HFFc6 (cell line): ENCODE measurements around the gene TENM3. TPM values are rescaled to one million over a fixed set of nuclear protein-coding genes. Genes with fewer than 3 reads are reported as not detected.

Experiments
- DNase-seq: peaks from one replicate; pipeline ENCODE4 v3.0.0-alpha.2; 2018
- H3K27ac Mint-ChIP-seq: 2 replicates; pipeline ENCODE4 v1.8.0; 2020; ENCODE audit warnings: mild to moderate bottlenecking, mixed read lengths
- H3K27me3 Mint-ChIP-seq: 2 replicates; pipeline ENCODE4 v1.8.0; 2021; ENCODE audit warnings: mild to moderate bottlenecking, moderate library complexity, mixed read lengths; ENCODE audit not compliant: insufficient read depth
- H3K36me3 Mint-ChIP-seq: 2 replicates; pipeline ENCODE4 v1.8.0; 2021; ENCODE audit warnings: low read depth, mixed read lengths
- H3K4me1 Mint-ChIP-seq: 2 replicates; pipeline ENCODE4 v1.8.0; 2020; ENCODE audit warnings: low read depth, mixed read lengths
- H3K4me3 Mint-ChIP-seq: 2 replicates; pipeline ENCODE4 v1.8.0; 2020; ENCODE audit warnings: mild to moderate bottlenecking, moderate library complexity, mixed read lengths
- H3K9me3 Mint-ChIP-seq: 2 replicates; pipeline ENCODE4 v1.8.0; 2020; ENCODE audit warnings: mild to moderate bottlenecking, mixed read lengths
- total RNA-seq, 6 experiments: library from RNA; stranded (reverse); fragmentation: NEBNext Ultra II Directional; extraction: Animal tissue kit (Norgen Biotek cat#: 25700); gene quantifications; 2 replicates in 1 of 6; 3 replicates in 5 of 6; pipeline ENCODE4 v1.2.3, GENCODE V29; 2021
- TF ChIP-seq, protein P1 (sequence below): fragments of 200-600 bp; sonication (generic); IDR thresholded peaks from 2 replicates; pipeline ENCODE4 v1.5.0; 2021; ENCODE audit warnings: antibody characterized with exemption, mild to moderate bottlenecking

The TENM3 gene
- total RNA-seq, 6 experiments from 2014 or later = 31.1 to 52.1 (median 42.0) TPM

DNA sequence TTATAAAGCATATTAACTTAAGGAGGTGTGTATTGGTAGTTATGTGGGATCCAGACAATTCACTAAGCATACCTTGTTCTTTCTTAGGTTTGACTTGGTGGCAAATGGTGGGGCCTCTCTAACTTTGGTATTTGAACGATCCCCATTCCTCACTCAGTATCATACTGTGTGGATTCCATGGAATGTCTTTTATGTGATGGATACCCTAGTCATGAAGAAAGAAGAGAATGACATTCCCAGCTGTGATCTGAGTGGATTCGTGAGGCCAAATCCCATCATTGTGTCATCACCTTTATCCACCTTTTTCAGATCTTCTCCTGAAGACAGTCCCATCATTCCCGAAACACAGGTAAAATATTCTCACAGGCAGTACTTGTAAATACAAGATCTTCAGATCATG, 487.6 kb downstream of the TENM3 start:
- no peak for DNase-seq
- Mint-ChIP-seq H3K9me3 (no peaks in the 10 kb centered on the region), H3K27me3 (no peaks in the 10 kb centered on the region; the same call in 1 of the 2 replicates), H3K4me3 (no peak overlapping the region), H3K36me3 (peaks cover 33% of the 10 kb centered on the region), H3K27ac (no peak overlapping the region), H3K4me1 (peaks cover 8% of the 10 kb centered on the region)
- TF ChIP-seq, protein P1, sequence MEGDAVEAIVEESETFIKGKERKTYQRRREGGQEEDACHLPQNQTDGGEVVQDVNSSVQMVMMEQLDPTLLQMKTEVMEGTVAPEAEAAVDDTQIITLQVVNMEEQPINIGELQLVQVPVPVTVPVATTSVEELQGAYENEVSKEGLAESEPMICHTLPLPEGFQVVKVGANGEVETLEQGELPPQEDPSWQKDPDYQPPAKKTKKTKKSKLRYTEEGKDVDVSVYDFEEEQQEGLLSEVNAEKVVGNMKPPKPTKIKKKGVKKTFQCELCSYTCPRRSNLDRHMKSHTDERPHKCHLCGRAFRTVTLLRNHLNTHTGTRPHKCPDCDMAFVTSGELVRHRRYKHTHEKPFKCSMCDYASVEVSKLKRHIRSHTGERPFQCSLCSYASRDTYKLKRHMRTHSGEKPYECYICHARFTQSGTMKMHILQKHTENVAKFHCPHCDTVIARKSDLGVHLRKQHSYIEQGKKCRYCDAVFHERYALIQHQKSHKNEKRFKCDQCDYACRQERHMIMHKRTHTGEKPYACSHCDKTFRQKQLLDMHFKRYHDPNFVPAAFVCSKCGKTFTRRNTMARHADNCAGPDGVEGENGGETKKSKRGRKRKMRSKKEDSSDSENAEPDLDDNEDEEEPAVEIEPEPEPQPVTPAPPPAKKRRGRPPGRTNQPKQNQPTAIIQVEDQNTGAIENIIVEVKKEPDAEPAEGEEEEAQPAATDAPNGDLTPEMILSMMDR = no peak

DNA sequence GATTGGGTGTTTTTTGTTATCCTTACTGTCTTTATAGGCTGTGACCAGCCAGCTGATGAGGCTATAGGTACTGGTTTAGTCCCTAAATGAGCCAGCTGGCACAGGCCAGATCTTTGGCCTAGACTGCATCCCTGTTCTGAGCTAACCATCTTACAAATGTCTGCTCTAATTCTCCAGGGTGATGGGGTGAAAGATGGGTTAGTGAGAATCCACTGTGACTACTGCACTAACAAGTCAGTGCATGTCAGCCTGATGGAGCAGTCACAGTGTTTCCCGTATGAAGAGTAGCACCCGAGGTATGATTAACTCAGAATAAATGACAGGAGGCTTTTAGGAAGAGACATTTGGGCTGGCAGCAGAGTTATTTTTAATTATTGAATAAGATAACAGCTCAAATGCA, 493.0 kb downstream of the TENM3 start:
- no peak overlapping the region for H3K4me3 Mint-ChIP-seq
- H3K36me3 Mint-ChIP-seq = peaks cover 27% of the 10 kb centered on the region
- no peak overlapping the region for H3K27ac Mint-ChIP-seq
- H3K4me1 Mint-ChIP-seq = peaks cover 33% of the 10 kb centered on the region
- TF ChIP-seq, protein P1 = no peak
- DNase-seq = no peak
- H3K9me3 Mint-ChIP-seq = no peaks in the 10 kb centered on the region
- H3K27me3 Mint-ChIP-seq = no peaks in the 10 kb centered on the region

DNA sequence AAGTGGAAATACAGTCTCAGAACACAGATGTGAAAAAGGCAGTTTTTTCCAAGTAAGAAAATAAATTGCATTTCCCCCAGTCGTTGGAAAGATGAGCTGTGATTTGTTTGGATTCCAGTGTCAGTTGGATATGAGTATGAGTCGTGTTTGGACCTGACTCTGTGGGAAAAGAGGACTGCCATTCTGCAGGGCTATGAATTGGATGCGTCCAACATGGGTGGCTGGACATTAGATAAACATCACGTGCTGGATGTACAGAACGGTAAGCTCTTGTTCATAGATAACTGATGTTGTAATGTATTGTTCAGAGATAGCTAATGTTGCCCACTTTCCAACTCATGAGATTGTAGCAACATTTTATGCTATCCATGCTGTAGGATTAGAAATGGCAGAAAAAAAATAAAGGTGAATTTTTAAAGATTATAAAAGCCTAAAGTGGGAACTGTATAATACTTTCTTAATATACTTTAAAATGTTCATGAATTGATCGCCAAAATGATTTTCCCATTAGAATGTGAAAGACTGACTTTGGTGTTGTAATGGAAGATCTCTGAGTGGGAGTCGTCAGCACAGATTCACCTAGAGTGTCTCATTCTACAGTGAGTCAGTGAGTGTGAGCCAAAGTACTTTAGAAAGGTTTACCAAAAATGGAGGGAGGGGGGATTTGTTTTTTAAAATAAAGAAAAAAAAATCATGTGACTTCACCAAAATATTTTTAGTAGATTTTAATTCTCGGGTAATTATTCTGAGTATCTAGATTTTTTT, 495.3 kb downstream of the TENM3 start:
- TF ChIP-seq, protein P1 = no peak
- H3K36me3 Mint-ChIP-seq = peaks cover 26% of the 10 kb centered on the region
- no peaks in the 10 kb centered on the region for H3K9me3 Mint-ChIP-seq
- H3K4me1 Mint-ChIP-seq = peaks cover 33% of the 10 kb centered on the region
- DNase-seq = peak; percentile 6
- H3K27ac Mint-ChIP-seq = no peak overlapping the region
- H3K27me3 Mint-ChIP-seq = no peaks in the 10 kb centered on the region
- no peak overlapping the region for H3K4me3 Mint-ChIP-seq

DNA sequence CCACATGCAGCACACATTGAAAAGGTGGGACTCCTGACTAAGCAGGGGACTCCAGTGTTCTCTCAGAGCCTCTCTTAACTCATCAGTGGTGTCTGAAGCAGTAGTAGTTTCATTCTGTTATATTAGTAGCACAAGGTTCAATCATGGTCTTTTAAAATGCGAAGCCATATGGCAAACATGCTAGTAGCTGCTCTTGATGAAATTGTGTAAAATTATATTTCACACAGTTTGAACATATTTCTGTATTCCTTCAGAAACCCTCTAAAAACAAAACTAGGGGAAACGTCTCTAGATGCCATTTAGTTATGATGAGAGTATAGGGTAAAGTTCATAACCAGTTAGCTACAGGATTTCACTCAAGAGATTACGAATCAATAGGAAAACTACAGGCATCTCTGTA, 497.1 kb downstream of the TENM3 start:
- TF ChIP-seq, protein P1 = no peak
- H3K27me3 Mint-ChIP-seq = no peaks in the 10 kb centered on the region
- H3K36me3 Mint-ChIP-seq = peaks cover 26% of the 10 kb centered on the region

DNA sequence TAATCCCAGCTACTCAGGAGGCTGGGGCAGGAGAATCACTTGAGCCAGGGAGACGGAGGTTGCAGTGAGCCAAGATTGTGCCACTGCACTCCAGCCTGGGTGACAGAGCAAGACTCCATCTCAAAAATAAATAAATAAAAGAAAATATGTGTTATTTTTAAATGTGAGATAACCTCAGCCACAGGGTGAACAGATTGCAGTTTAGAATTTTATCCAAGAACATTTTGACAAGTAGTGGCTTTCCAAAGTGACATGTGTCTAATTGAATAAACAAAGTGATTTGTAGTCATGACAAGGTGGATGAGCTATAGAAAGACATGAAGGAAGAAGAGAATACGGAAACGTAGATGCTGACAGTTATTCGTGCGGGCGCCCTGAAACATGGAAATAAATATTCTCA, 497.9 kb downstream of the TENM3 start:
- Mint-ChIP-seq H3K27me3 (no peaks in the 10 kb centered on the region), H3K4me1 (peaks cover 25% of the 10 kb centered on the region), H3K36me3 (peaks cover 34% of the 10 kb centered on the region), H3K4me3 (no peak overlapping the region), H3K9me3 (peaks cover 4% of the 10 kb centered on the region), H3K27ac (no peak overlapping the region)
- TF ChIP-seq, protein P1 = no peak
- DNase-seq = no peak

More for the DNA sequence above, 497.1 kb downstream of the TENM3 start:
- no peak for DNase-seq
- no peaks in the 10 kb centered on the region for H3K9me3 Mint-ChIP-seq
- peaks cover 30% of the 10 kb centered on the region for H3K4me1 Mint-ChIP-seq
- H3K4me3 Mint-ChIP-seq = no peak overlapping the region
- no peak overlapping the region for H3K27ac Mint-ChIP-seq
